IMR-90 (cell line): Measurements from ENCODE around the gene RSPH3. TPM values are rescaled to one million over a fixed set of nuclear protein-coding genes. Genes with fewer than 3 reads are reported as not detected.

Experiments
- ATAC-seq: fragments of 200-7000 bp; cut with Tn5 transposase; 2 replicates; pipeline ENCODE4 v1.9.1; 2020; ENCODE audit warnings: low read depth, mild to moderate bottlenecking, moderate library complexity
- BruUV-seq: library from RNA; stranded (reverse); fragments of 400-500 nt; replicated peaks from 2 replicates; lab custom pipeline; 2021; lab: Mats Ljungman, UMichigan
- CTCF ChIA-PET: fragments of 300-600 bp; formaldehyde crosslinking; extraction: SDS; loops from one replicate; lab custom pipeline; 2021; ENCODE audit warnings: antibody characterized with exemption; lab: Yijun Ruan, JAX
- POLR2A ChIA-PET: fragments of 300-600 bp; sonication (Branson Sonifier 250); formaldehyde crosslinking; loops from one replicate; lab custom pipeline; 2022; ENCODE audit warnings: antibody characterized with exemption; ENCODE audit not compliant: unreplicated experiment; lab: Charles Lee
- DNase-seq: peaks from one replicate; pipeline ENCODE4 v3.0.0; 2013
- H2AFZ ChIP-seq: replicated peaks from 2 replicates; pipeline ENCODE3; 2013; ENCODE audit warnings: low read length, mild to moderate bottlenecking; ENCODE audit not compliant: poor library complexity
- H2AK5ac ChIP-seq: 2 replicates; pipeline ENCODE4 v1.6.1; 2013; ENCODE audit warnings: low read depth, low read length, inconsistent platforms
- H2AK9ac ChIP-seq: replicated peaks from 2 replicates; pipeline ENCODE3; 2013; ENCODE audit warnings: mild to moderate bottlenecking, low read depth, low read length, moderate library complexity; ENCODE audit not compliant: poor library complexity
- H2BK120ac ChIP-seq: 2 replicates; pipeline ENCODE4 v1.6.1; 2013; ENCODE audit warnings: low read depth, low read length, inconsistent platforms
- H2BK15ac ChIP-seq: 3 replicates; pipeline ENCODE4 v1.6.1; 2013; ENCODE audit warnings: low read depth, low read length, inconsistent platforms
- H2BK20ac ChIP-seq: 2 replicates; pipeline ENCODE4 v1.6.1; 2013; ENCODE audit warnings: low read depth, mild to moderate bottlenecking, inconsistent platforms, low read length, moderate library complexity
- H2BK5ac ChIP-seq: 2 replicates; pipeline ENCODE4 v1.6.1; 2013; ENCODE audit warnings: mild to moderate bottlenecking, low read depth, low read length, inconsistent platforms; ENCODE audit not compliant: poor library complexity, severe bottlenecking
- H3K14ac ChIP-seq: replicated peaks from 2 replicates; pipeline ENCODE4 v1.6.1; 2013; ENCODE audit warnings: low read depth, low read length, inconsistent platforms
- H3K18ac ChIP-seq: 2 replicates; pipeline ENCODE4 v1.6.1; 2013; ENCODE audit warnings: low read depth, low read length, control low read depth
- H3K23ac ChIP-seq: 2 replicates; pipeline ENCODE4 v1.6.1; 2013; ENCODE audit warnings: low read depth, low read length, inconsistent platforms
- H3K27ac ChIP-seq: 2 replicates; pipeline ENCODE4 v1.5.1; 2013; ENCODE audit warnings: mild to moderate bottlenecking, control low read depth, low read length; ENCODE audit not compliant: insufficient read depth
- H3K27me3 ChIP-seq: 2 replicates; pipeline ENCODE4 v1.6.1; 2013; ENCODE audit warnings: low read length; ENCODE audit not compliant: control insufficient read depth, insufficient read depth
- H3K36me3 ChIP-seq: 2 replicates; pipeline ENCODE4 v1.6.1; 2013; ENCODE audit warnings: low read length, mixed read lengths; ENCODE audit not compliant: control insufficient read depth, insufficient read depth
- H3K4ac ChIP-seq: 2 replicates; pipeline ENCODE4 v1.6.1; 2013; ENCODE audit warnings: low read depth, low read length, inconsistent platforms
- H3K4me1 ChIP-seq: 2 replicates; pipeline ENCODE4 v1.6.1; 2013; ENCODE audit warnings: low read length, mixed read lengths; ENCODE audit not compliant: control insufficient read depth, insufficient read depth
- H3K4me2 ChIP-seq: 2 replicates; pipeline ENCODE4 v1.6.1; 2013; ENCODE audit warnings: low read depth, mild to moderate bottlenecking, control low read depth, low read length, moderate library complexity
- H3K4me3 ChIP-seq: 2 replicates; pipeline ENCODE4 v1.5.1; 2013; ENCODE audit warnings: low read depth, mild to moderate bottlenecking, control low read depth, low read length, moderate library complexity; ENCODE audit not compliant: insufficient read depth
- H3K56ac ChIP-seq: 2 replicates; pipeline ENCODE4 v1.6.1; 2013; ENCODE audit warnings: low read length, inconsistent platforms; ENCODE audit not compliant: insufficient read depth; ENCODE audit errors: extremely low read depth
- H3K79me1 ChIP-seq, 2 experiments: 2 replicates each; pipeline ENCODE4 v1.6.1; 2013; ENCODE audit warnings: low read length in 2 of 2, inconsistent platforms in 1 of 2, low read depth in 1 of 2
- H3K9ac ChIP-seq: 2 replicates; pipeline ENCODE4 v1.6.1; 2013; ENCODE audit warnings: low read depth, low read length, control low read depth
- H3K9me1 ChIP-seq: 2 replicates; pipeline ENCODE4 v1.6.1; 2013; ENCODE audit warnings: low read length, inconsistent platforms; ENCODE audit not compliant: insufficient read depth
- H3K9me3 ChIP-seq: 2 replicates; pipeline ENCODE4 v1.6.1; 2013; ENCODE audit warnings: low read length; ENCODE audit not compliant: control insufficient read depth, insufficient read depth
- H4K20me1 ChIP-seq: 2 replicates; pipeline ENCODE4 v1.6.1; 2013; ENCODE audit warnings: low read length, inconsistent platforms; ENCODE audit not compliant: insufficient read depth
- H4K5ac ChIP-seq: 2 replicates; pipeline ENCODE4 v1.6.1; 2013; ENCODE audit warnings: mild to moderate bottlenecking, low read depth, low read length, control low read depth
- H4K8ac ChIP-seq, 2 experiments: 2 replicates each; pipeline ENCODE4 v1.6.1; 2013; ENCODE audit warnings: low read depth in 2 of 2, low read length in 2 of 2, control low read depth in 1 of 2, inconsistent platforms in 1 of 2
- H4K91ac ChIP-seq: 2 replicates; pipeline ENCODE4 v1.6.1; 2013; ENCODE audit warnings: low read depth, low read length, inconsistent platforms; ENCODE audit not compliant: insufficient read depth
- BHLHE40 ChIP-seq: fragments of 150-350 bp; IDR thresholded peaks from 2 replicates; pipeline ENCODE4 v1.6.1; 2016; ENCODE audit warnings: mild to moderate bottlenecking, low read depth, low read length
- CTCF ChIP-seq: conservative IDR thresholded peaks from 2 replicates; pipeline ENCODE4 v1.5.1; 2012; ENCODE audit warnings: mild to moderate bottlenecking, low read depth, low read length, improper control_type of control experiment
- FOS ChIP-seq: fragments of 150-350 bp; IDR thresholded peaks from 2 replicates; pipeline ENCODE4 v1.6.1; 2016; ENCODE audit warnings: low read depth, low read length
- MAFK ChIP-seq: IDR thresholded peaks from 2 replicates; pipeline ENCODE4 v1.6.1; 2012; ENCODE audit warnings: low read depth, low read length, improper control_type of control experiment
- MXI1 ChIP-seq: IDR thresholded peaks from 2 replicates; pipeline ENCODE4 v1.6.1; 2012; ENCODE audit warnings: low read depth, mild to moderate bottlenecking, low read length, moderate library complexity, borderline replicate concordance
- NFE2L2 ChIP-seq: fragments of 150-350 bp; IDR thresholded peaks from 2 replicates; pipeline ENCODE4 v1.6.1; 2016; ENCODE audit warnings: low read depth, mild to moderate bottlenecking, low read length
- POLR2A ChIP-seq: IDR thresholded peaks from 2 replicates; pipeline ENCODE4 v1.6.1; 2012; ENCODE audit warnings: mild to moderate bottlenecking, low read depth, low read length
- RAD21 ChIP-seq: IDR thresholded peaks from 2 replicates; pipeline ENCODE4 v1.6.1; 2012; ENCODE audit warnings: low read length, improper control_type of control experiment
- RCOR1 ChIP-seq: IDR thresholded peaks from 2 replicates; pipeline ENCODE4 v1.6.1; 2012; ENCODE audit warnings: mild to moderate bottlenecking, low read length, improper control_type of control experiment; ENCODE audit not compliant: insufficient replicate concordance
- RFX5 ChIP-seq: IDR thresholded peaks from 2 replicates; pipeline ENCODE4 v1.8.0; 2012; ENCODE audit warnings: low read depth, mild to moderate bottlenecking, low read length, moderate library complexity
- SMC3 ChIP-seq: fragments of 150-350 bp; IDR thresholded peaks from 2 replicates; pipeline ENCODE4 v1.6.1; 2016; ENCODE audit warnings: low read depth, mild to moderate bottlenecking, antibody characterized with exemption, low read length, moderate library complexity
- USF2 ChIP-seq: fragments of 150-350 bp; IDR thresholded peaks from 2 replicates; pipeline ENCODE4 v1.6.1; 2017; ENCODE audit warnings: mild to moderate bottlenecking, antibody characterized with exemption, low read length, low read depth
- WGBS, 2 experiments: methylation state at CpG; one replicate each; pipeline versions ENCODE4 v1.1.5 to v1.1.7; 2013; ENCODE audit warnings: missing lambda C conversion rate in 2 of 2; ENCODE audit not compliant: insufficient read length in 1 of 2; ENCODE audit errors: extremely low coverage in 2 of 2; 5-methylcytosine and 5-hydroxymethylcytosine counted together
- dilution Hi-C: fragments of 300-500 bp; cut with HindIII; formaldehyde crosslinking; loops from one replicate; pipeline ENCODE4 v1.14.3; 2018; ENCODE audit warnings: low sequenced_read_pairs; ENCODE audit not compliant: unreplicated experiment
- in situ Hi-C: fragments of 300-500 bp; cut with MboI; formaldehyde crosslinking; loops from 3 replicates; pipeline ENCODE4 v1.14.3; 2019; ENCODE audit warnings: low sequenced_read_pairs, inconsistent platforms, mixed read lengths
- intact Hi-C: fragments of 100-400 bp; cut with micrococcal nuclease; formaldehyde crosslinking; loops from 2 replicates; pipeline ENCODE4 v1.10.0; 2022
- polyA plus RNA-seq, 3 experiments: library from polyadenylated mRNA; depleted of rRNA; stranded (reverse); fragments of >200 nt; gene quantifications; 2 replicates each; pipeline ENCODE4 v1.2.3, GENCODE V29; 2012; ENCODE audit warnings: low replicate concordance in 1 of 3
- total RNA-seq: library from RNA; depleted of rRNA; stranded (reverse); fragments of >200 nt; gene quantifications from 2 replicates; pipeline ENCODE4 v1.2.3, GENCODE V29; 2012

The RSPH3 gene
- total and polyA plus RNA-seq, 2 of the 4 experiments (the other 2 are of a cell fraction), result 1.7 to 3.0 TPM

- H3K27ac ChIP-seq, result no peak overlapping the region
- peak; percentile 37; the same call in 1 of the 2 replicates for ATAC-seq
- no peak overlapping the region for H4K8ac ChIP-seq
- DNase-seq, result peak; percentile 38
- H4K20me1 ChIP-seq, result no peaks in the 10 kb centered on the region
- no peak overlapping the region for H3K14ac ChIP-seq
- no peak overlapping the region for H4K91ac ChIP-seq
- no peaks in the 10 kb centered on the region for H3K79me1 ChIP-seq
- ChIA-PET CTCF (interaction anchor here (0.8 kb wide), 1 partner anchor 69 kb away, joined by 4 read pairs; no protein-coding TSS in a partner anchor), POLR2A (no interaction called here)
- H3K27me3 ChIP-seq, result peaks cover 42% of the 10 kb centered on the region
- H3K9me1 ChIP-seq, result no peaks in the 10 kb centered on the region
- intact Hi-C loops, result no loop called here
- BruUV-seq, result no TSS peak
- H2AK5ac ChIP-seq, result no peak overlapping the region
- H3K18ac ChIP-seq, result no peak overlapping the region
- H3K36me3 ChIP-seq, result no peaks in the 10 kb centered on the region
- no peak overlapping the region for H2AK9ac ChIP-seq
- H3K56ac ChIP-seq, result no peak overlapping the region
- in situ Hi-C loops, result no loop called here
- H3K4ac ChIP-seq, result no peak overlapping the region
- H3K9me3 ChIP-seq, result no peaks in the 10 kb centered on the region
- H3K9ac ChIP-seq, result no peak overlapping the region
- dilution Hi-C loops, result no loop called here
- no peak overlapping the region for H4K5ac ChIP-seq
- no peak overlapping the region for H2BK15ac ChIP-seq
- H2AFZ ChIP-seq, result no peak overlapping the region
- TF ChIP-seq RAD21, result no peak
- no peak for TF ChIP-seq USF2
- no peak for TF ChIP-seq NFE2L2
- TF ChIP-seq CTCF, result no peak
- TF ChIP-seq SMC3, result no peak
- no peak for TF ChIP-seq MXI1
- no peak for TF ChIP-seq RCOR1
- no peak for TF ChIP-seq MAFK
- no peak for TF ChIP-seq FOS
- no peak for TF ChIP-seq BHLHE40
- TF ChIP-seq RFX5, result no peak
- no peak for TF ChIP-seq POLR2A
- no peak overlapping the region for H2BK5ac ChIP-seq
- no peaks in the 10 kb centered on the region for H3K4me1 ChIP-seq
- no peak overlapping the region for H3K4me3 ChIP-seq
- H2BK20ac ChIP-seq, result no peak overlapping the region
- H3K23ac ChIP-seq, result no peak overlapping the region
- H3K4me2 ChIP-seq, result no peak overlapping the region
- no CpG with 5 or more reads among the region's 8 CpGs for WGBS, 2 experiments
- H2BK120ac ChIP-seq, result no peak overlapping the region
Observed at GRCh38 chr6:159038914-159039884, 39.2 kb upstream of the RSPH3 start.
